Measurements from ENCODE around the gene MED17.

The MED17 gene

DNA sequence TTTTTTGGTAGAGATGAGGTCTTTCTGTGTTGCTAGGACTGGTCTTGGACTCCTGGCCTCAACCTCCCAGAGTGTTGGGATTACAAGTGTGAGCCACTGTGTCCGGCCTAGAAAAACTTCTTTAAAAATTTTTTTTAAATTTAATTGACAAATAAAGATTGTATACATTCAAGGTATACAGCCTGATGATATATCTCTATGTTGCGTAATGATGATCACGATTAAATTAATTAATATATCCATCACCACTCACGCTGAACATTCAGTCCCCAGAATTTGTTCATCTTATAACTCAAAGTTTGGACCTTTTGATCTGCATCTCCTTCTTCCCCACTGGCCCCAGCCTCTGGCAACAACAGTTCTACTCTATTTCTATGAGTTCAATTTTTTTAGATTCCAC is 39.1 kb downstream of the MED17 start:
- CTCF ChIA-PET, result no interaction called here
- no peaks in the 10 kb centered on the region for H3K27me3 ChIP-seq (replicated peaks in 2 of 5; ENCODE audit: control insufficient read depth in 4 of 5, insufficient read depth in 5 of 5, low read length in 4 of 5)
- H3K4me3 ChIP-seq (ENCODE audit: control insufficient read depth in 1 of 7, extremely low read depth in 1 of 7, insufficient read depth in 4 of 7, low read depth in 2 of 7, low read length in 6 of 7), result no peak overlapping the region
- POLR2A ChIA-PET, result no interaction called here
- H3K9me3 ChIP-seq (ENCODE audit: control extremely low read depth in 1 of 5, control insufficient read depth in 4 of 5, insufficient read depth in 2 of 5, low read depth in 1 of 5, low read length in 4 of 5), result no peaks in the 10 kb centered on the region
- no peak overlapping the region for H3K27ac ChIP-seq (ENCODE audit: insufficient read depth in 1 of 2, low read depth in 1 of 2, low read length in 2 of 2, poor library complexity in 1 of 2, severe bottlenecking in 2 of 2)
- no peaks in the 10 kb centered on the region for H3K4me1 ChIP-seq (ENCODE audit: control extremely low read depth in 1 of 4, control insufficient read depth in 4 of 4, insufficient read depth in 4 of 4, low read length in 3 of 4)
- WGBS (ENCODE audit: insufficient coverage), result 94% methylated on average over 2 of the region's 4 CpGs
- DNase-seq, result no peak
- H3K36me3 ChIP-seq (ENCODE audit: control insufficient read depth in 4 of 4, insufficient read depth in 4 of 4, low read length in 3 of 4), result no peaks in the 10 kb centered on the region

DNA sequence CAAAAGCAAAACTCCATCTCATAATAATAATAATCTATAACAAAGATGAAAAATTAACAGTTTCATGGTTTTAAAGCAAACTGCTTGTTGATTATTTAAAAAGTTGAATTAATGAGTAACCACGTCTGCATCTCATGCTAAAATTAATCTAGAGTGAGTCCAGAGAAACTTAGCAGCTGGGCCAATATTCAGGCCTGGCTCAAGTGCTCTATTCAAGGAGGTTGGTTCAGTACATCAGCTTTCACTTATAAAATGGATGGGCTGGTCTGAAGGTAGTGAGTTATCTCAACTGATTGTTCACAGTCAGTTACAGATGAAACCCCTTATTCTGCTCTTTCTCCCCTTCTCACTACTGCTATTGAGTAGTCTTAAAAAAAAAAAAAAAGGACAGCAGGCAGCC is 43.3 kb downstream of the MED17 start:
- Histone ChIP-seq H3K27me3 (replicated peaks in 2 of 5; ENCODE audit: control insufficient read depth in 4 of 5, insufficient read depth in 5 of 5, low read length in 4 of 5) (no peaks in the 10 kb centered on the region), H3K4me3 (ENCODE audit: control insufficient read depth in 1 of 7, extremely low read depth in 1 of 7, insufficient read depth in 4 of 7, low read depth in 2 of 7, low read length in 6 of 7) (no peak overlapping the region), H3K27ac (ENCODE audit: insufficient read depth in 1 of 2, low read depth in 1 of 2, low read length in 2 of 2, poor library complexity in 1 of 2, severe bottlenecking in 2 of 2) (no peak overlapping the region), H3K36me3 (ENCODE audit: control insufficient read depth in 4 of 4, insufficient read depth in 4 of 4, low read length in 3 of 4) (no peaks in the 10 kb centered on the region), H3K4me1 (ENCODE audit: control extremely low read depth in 1 of 4, control insufficient read depth in 4 of 4, insufficient read depth in 4 of 4, low read length in 3 of 4) (no peaks in the 10 kb centered on the region), H3K9me3 (ENCODE audit: control extremely low read depth in 1 of 5, control insufficient read depth in 4 of 5, insufficient read depth in 2 of 5, low read depth in 1 of 5, low read length in 4 of 5) (no peaks in the 10 kb centered on the region)
- POLR2A ChIA-PET, result no interaction called here
- no peak for DNase-seq
- WGBS (ENCODE audit: insufficient coverage), result 100% methylated on average over 1 of the region's 1 CpG
- CTCF ChIA-PET, result no interaction called here

- no peak overlapping the region for H3K27ac ChIP-seq (ENCODE audit: insufficient read depth in 1 of 2, low read depth in 1 of 2, low read length in 2 of 2, poor library complexity in 1 of 2, severe bottlenecking in 2 of 2)
- no peak for DNase-seq
- H3K9me3 ChIP-seq (ENCODE audit: control extremely low read depth in 1 of 5, control insufficient read depth in 4 of 5, insufficient read depth in 2 of 5, low read depth in 1 of 5, low read length in 4 of 5), result no peaks in the 10 kb centered on the region
- WGBS (ENCODE audit: insufficient coverage), result 92% methylated on average over 2 of the region's 3 CpGs
- no peaks in the 10 kb centered on the region for H3K36me3 ChIP-seq (ENCODE audit: control insufficient read depth in 4 of 4, insufficient read depth in 4 of 4, low read length in 3 of 4)
- ChIA-PET POLR2A (no interaction called here), CTCF (no interaction called here)
- H3K27me3 ChIP-seq (replicated peaks in 2 of 5; ENCODE audit: control insufficient read depth in 4 of 5, insufficient read depth in 5 of 5, low read length in 4 of 5), result no peaks in the 10 kb centered on the region
- no peaks in the 10 kb centered on the region for H3K4me1 ChIP-seq (ENCODE audit: control extremely low read depth in 1 of 4, control insufficient read depth in 4 of 4, insufficient read depth in 4 of 4, low read length in 3 of 4)
- H3K4me3 ChIP-seq (ENCODE audit: control insufficient read depth in 1 of 7, extremely low read depth in 1 of 7, insufficient read depth in 4 of 7, low read depth in 2 of 7, low read length in 6 of 7), result no peak overlapping the region
These were observed 45.5 kb downstream of the MED17 start for GRCh38 chr11:93829598-93829997.

GRCh38 chr11:93831343-93832127 is 47.5 kb downstream of the MED17 start:
- 100% methylated on average over 1 of the region's 3 CpGs for WGBS (ENCODE audit: insufficient coverage)
- Histone ChIP-seq H3K9me3 (ENCODE audit: control extremely low read depth in 1 of 5, control insufficient read depth in 4 of 5, insufficient read depth in 2 of 5, low read depth in 1 of 5, low read length in 4 of 5) (no peaks in the 10 kb centered on the region), H3K4me3 (ENCODE audit: control insufficient read depth in 1 of 7, extremely low read depth in 1 of 7, insufficient read depth in 4 of 7, low read depth in 2 of 7, low read length in 6 of 7) (no peak overlapping the region), H3K36me3 (ENCODE audit: control insufficient read depth in 4 of 4, insufficient read depth in 4 of 4, low read length in 3 of 4) (no peaks in the 10 kb centered on the region), H3K27ac (ENCODE audit: insufficient read depth in 1 of 2, low read depth in 1 of 2, low read length in 2 of 2, poor library complexity in 1 of 2, severe bottlenecking in 2 of 2) (no peak overlapping the region), H3K27me3 (replicated peaks in 2 of 5; ENCODE audit: control insufficient read depth in 4 of 5, insufficient read depth in 5 of 5, low read length in 4 of 5) (no peaks in the 10 kb centered on the region), H3K4me1 (ENCODE audit: control extremely low read depth in 1 of 4, control insufficient read depth in 4 of 4, insufficient read depth in 4 of 4, low read length in 3 of 4) (no peaks in the 10 kb centered on the region)
- no peak for DNase-seq
- POLR2A ChIA-PET, result no interaction called here
- CTCF ChIA-PET, result interaction anchor here (1.5 kb wide), 1 partner anchor 9 kb away, joined by 4 read pairs; no protein-coding TSS in a partner anchor

- Histone ChIP-seq H3K4me1 (ENCODE audit: control extremely low read depth in 1 of 4, control insufficient read depth in 4 of 4, insufficient read depth in 4 of 4, low read length in 3 of 4) (no peaks in the 10 kb centered on the region), H3K4me3 (ENCODE audit: control insufficient read depth in 1 of 7, extremely low read depth in 1 of 7, insufficient read depth in 4 of 7, low read depth in 2 of 7, low read length in 6 of 7) (no peak overlapping the region), H3K27me3 (replicated peaks in 2 of 5; ENCODE audit: control insufficient read depth in 4 of 5, insufficient read depth in 5 of 5, low read length in 4 of 5) (no peaks in the 10 kb centered on the region), H3K9me3 (ENCODE audit: control extremely low read depth in 1 of 5, control insufficient read depth in 4 of 5, insufficient read depth in 2 of 5, low read depth in 1 of 5, low read length in 4 of 5) (no peaks in the 10 kb centered on the region), H3K36me3 (ENCODE audit: control insufficient read depth in 4 of 4, insufficient read depth in 4 of 4, low read length in 3 of 4) (no peaks in the 10 kb centered on the region), H3K27ac (ENCODE audit: insufficient read depth in 1 of 2, low read depth in 1 of 2, low read length in 2 of 2, poor library complexity in 1 of 2, severe bottlenecking in 2 of 2) (no peak overlapping the region)
- ChIA-PET POLR2A (no interaction called here), CTCF (no interaction called here)
- WGBS (ENCODE audit: insufficient coverage), result 100% methylated on average over 1 of the region's 1 CpG
- DNase-seq, result no peak
These were observed 48.7 kb downstream of the MED17 start for GRCh38 chr11:93832780-93833179.

GRCh38 chr11:93838967-93839366 is 54.9 kb downstream of the MED17 start:
- Histone ChIP-seq H3K36me3 (ENCODE audit: control insufficient read depth in 4 of 4, insufficient read depth in 4 of 4, low read length in 3 of 4) (no peaks in the 10 kb centered on the region), H3K9me3 (ENCODE audit: control extremely low read depth in 1 of 5, control insufficient read depth in 4 of 5, insufficient read depth in 2 of 5, low read depth in 1 of 5, low read length in 4 of 5) (no peaks in the 10 kb centered on the region), H3K4me3 (ENCODE audit: control insufficient read depth in 1 of 7, extremely low read depth in 1 of 7, insufficient read depth in 4 of 7, low read depth in 2 of 7, low read length in 6 of 7) (no peak overlapping the region), H3K4me1 (ENCODE audit: control extremely low read depth in 1 of 4, control insufficient read depth in 4 of 4, insufficient read depth in 4 of 4, low read length in 3 of 4) (no peaks in the 10 kb centered on the region), H3K27ac (ENCODE audit: insufficient read depth in 1 of 2, low read depth in 1 of 2, low read length in 2 of 2, poor library complexity in 1 of 2, severe bottlenecking in 2 of 2) (no peak overlapping the region), H3K27me3 (replicated peaks in 2 of 5; ENCODE audit: control insufficient read depth in 4 of 5, insufficient read depth in 5 of 5, low read length in 4 of 5) (peaks cover 0 to 5% (median 0%) of the 10 kb centered on the region in 5 experiments)
- CTCF ChIA-PET, result no interaction called here
- DNase-seq, result no peak
- POLR2A ChIA-PET, result no interaction called here
- 97% methylated on average over 8 of the region's 8 CpGs for WGBS (ENCODE audit: insufficient coverage)

DNA sequence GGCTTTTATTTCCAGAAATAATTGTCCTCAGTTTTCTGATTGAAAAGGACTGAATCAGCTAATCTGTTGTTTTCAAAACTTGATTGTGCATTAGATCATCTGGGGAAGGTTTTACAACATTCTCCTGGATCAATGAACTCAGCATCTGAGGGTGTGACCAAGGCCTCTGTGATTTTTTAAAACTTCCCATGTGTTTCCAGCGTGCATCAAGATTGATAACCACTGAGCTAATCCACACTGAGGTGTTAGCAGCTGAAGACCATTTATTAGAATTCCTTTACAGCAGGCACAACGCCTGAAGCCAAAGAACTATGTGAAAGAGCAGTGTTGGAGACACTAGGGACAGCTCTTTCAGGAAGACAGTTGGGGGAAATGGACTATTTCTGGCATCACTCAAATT is 56.1 kb downstream of the MED17 start:
- no peak overlapping the region for H3K27ac ChIP-seq (ENCODE audit: insufficient read depth in 1 of 2, low read depth in 1 of 2, low read length in 2 of 2, poor library complexity in 1 of 2, severe bottlenecking in 2 of 2)
- no peaks in the 10 kb centered on the region for H3K4me1 ChIP-seq (ENCODE audit: control extremely low read depth in 1 of 4, control insufficient read depth in 4 of 4, insufficient read depth in 4 of 4, low read length in 3 of 4)
- peaks cover 0 to 5% (median 0%) of the 10 kb centered on the region in 5 experiments for H3K27me3 ChIP-seq (replicated peaks in 2 of 5; ENCODE audit: control insufficient read depth in 4 of 5, insufficient read depth in 5 of 5, low read length in 4 of 5)
- POLR2A ChIA-PET, result no interaction called here
- no peaks in the 10 kb centered on the region for H3K36me3 ChIP-seq (ENCODE audit: control insufficient read depth in 4 of 4, insufficient read depth in 4 of 4, low read length in 3 of 4)
- WGBS (ENCODE audit: insufficient coverage), result 83% methylated on average over 2 of the region's 2 CpGs
- H3K9me3 ChIP-seq (ENCODE audit: control extremely low read depth in 1 of 5, control insufficient read depth in 4 of 5, insufficient read depth in 2 of 5, low read depth in 1 of 5, low read length in 4 of 5), result no peaks in the 10 kb centered on the region
- CTCF ChIA-PET, result no interaction called here
- DNase-seq, result no peak
- no peak overlapping the region for H3K4me3 ChIP-seq (ENCODE audit: control insufficient read depth in 1 of 7, extremely low read depth in 1 of 7, insufficient read depth in 4 of 7, low read depth in 2 of 7, low read length in 6 of 7)
